HG02885 (cell line): ENCODE results near the gene CECR2.

Source experiments
- ATAC-seq: cut with Tn5 transposase; IDR thresholded peaks from one replicate; pipeline ENCODE4 v1.9.1; 2021; ENCODE audit warnings: mild to moderate bottlenecking; ENCODE audit not compliant: unreplicated experiment, poor library complexity

Gene CECR2

DNA sequence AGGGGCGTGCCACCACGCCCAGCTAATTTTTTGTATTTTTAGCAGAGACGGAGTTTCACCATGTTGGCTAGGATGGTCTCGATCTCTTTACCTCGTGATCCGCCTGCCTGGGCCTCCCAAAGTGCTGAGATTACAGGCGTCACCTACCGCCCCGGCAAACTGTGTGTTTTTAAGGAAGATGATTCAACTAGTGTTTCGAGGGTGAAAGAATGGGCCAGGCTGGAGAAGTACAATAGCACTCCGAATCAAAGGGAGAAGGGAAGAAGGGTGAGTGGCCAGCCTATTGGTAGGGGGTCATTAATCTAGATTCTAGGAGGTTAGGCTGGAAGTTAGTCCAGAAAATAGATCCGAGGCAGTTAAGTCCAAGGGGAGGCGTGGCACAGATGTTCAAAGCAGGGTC, 2.9 kb upstream of the CECR2 start:
- no peak for ATAC-seq

- ATAC-seq = no peak
Measured at GRCh38 chr22:17366830-17367229, 2.4 kb upstream of the CECR2 start.

DNA sequence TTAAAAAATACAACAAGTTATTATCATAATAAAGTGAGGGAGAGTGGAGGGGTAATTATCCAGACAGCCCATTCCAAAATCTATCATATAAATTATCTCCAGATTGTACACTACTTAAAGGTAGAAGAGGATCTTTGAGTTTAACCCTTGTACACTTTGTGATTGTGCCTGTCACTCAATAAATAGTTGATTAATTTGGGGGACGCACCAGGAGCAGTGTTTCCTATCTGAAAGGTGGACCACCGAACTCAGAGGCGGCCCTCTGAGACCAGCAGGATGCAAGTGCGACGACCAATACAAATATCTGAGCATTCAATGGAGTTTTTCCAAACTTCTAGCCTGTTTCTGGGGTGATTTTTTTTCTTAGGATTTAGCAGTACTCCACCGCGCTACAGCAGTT, 1.1 kb upstream of the CECR2 start:
- no peak for ATAC-seq

- no peak for ATAC-seq
Measured at GRCh38 chr22:17368554-17369438, 464 bp upstream of the CECR2 start.

DNA sequence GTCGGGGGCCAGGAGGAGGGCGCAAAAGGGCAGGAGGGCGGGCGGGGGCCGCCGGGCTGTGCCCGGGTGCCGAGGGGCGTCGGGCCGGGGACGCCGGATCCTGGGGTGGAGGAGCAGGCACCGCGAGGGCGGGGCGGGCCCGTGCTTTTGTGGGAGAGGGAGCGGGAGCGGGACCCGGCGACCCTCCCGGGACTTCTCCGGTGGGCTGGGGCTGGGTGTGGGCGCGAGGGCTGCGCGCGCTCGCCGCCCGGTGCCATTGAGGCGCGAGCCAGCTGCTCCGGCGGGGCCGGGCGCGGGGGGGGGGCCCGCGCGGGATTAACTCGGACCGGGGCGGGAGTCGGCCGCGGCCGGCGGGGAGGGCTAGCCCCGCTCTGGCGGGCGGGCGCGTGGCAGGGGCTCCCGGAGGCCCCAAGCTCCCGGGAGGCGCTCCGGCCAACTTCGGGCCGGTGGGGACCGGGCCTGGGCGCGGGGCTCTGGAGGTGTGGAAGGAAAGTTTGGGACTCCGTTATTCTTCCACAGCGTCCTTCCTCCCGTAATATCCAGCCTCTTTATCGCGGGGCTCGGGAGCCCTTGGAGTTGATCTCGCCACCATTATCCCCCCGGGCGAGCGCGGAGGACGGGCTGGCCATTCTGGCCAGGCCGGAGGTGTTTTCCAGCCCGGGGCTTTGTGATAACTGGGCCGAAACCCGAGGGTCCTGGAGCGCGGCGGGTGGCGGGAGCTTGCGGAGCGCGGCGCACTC, 936 bp downstream of the CECR2 start:
- no peak for ATAC-seq

- no peak for ATAC-seq
Measured at GRCh38 chr22:17370766-17371432, 1.6 kb downstream of the CECR2 start.

- ATAC-seq = no peak
Measured at GRCh38 chr22:17371448-17371847, 2.2 kb downstream of the CECR2 start.

DNA sequence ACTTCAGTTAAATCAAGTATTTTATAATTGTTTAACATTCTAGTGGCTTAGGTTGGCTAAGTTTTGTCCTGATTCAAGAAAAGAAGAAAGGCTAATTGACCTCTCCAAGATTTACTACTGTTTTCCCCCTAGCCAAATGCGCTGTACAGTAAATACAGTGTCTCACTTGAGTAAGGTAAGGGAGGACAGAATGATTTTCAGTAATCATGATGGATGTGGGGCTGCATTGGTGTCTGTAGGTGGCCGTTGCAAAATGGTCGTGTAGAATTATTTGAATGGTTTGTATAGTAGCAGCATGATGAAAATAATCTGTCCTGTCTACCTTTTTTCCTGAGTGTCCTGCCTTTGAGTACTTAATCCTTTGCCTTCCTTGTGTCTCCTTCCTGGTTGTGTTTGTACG, 4.6 kb downstream of the CECR2 start:
- ATAC-seq = no peak

GRCh38 chr22:17375914-17376614, 6.8 kb downstream of the CECR2 start:
- ATAC-seq = no peak

DNA sequence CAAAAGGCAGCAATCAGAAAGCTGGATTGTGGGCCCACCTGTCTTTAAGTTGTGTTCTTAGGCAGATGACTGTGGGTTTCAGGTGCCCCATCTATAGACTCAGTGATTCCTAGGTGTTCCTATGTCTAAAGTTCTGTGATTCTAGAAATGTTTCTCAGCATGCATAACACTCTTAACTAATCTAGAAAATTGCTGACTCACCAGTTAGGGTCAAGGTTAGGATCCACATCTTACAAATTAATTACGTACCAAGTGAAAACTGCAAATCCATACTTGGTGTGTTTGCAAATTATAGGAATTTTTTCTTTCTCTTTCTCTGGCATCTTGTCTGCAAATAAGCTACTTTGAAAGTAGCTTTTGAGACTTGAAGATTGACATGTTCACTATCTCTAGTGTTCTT, 7.7 kb downstream of the CECR2 start:
- no peak for ATAC-seq

- ATAC-seq = no peak
Measured at GRCh38 chr22:17379944-17380343, 10.7 kb downstream of the CECR2 start.

DNA sequence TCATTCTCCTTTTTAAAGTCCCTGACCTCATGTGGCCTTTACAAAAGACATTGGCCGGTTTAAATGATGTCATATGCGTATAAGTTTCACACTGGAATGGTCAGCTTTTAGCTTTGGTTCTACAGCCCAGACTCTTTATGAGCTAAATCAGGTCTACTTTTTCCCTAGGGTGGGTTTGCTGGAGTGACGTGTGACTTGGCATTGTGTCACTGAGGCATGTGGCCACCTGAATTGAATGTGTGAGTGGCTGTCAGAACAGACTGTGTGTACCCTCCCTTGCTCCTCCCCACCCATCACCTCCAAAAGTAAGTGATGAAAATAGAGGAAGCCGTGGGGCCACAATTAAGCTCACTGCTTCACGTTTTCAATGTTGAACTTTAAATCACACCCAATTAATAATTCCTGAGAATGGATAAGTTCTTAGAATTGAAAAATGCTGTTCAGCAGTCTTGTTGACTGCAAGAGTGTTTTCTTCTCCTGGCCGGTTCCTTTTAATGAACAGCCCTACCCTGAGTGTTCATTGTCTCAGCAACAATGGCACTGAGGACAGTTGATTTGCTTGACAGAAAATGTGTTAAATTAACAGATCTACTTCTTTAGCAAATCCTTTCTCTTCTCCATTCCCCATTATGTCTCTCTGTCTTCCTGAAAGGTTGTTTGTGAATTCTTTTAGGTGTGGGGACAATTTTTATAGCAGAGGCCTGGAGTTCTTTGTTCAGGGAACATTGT, 11.3 kb downstream of the CECR2 start:
- no peak for ATAC-seq

GRCh38 chr22:17381192-17381913, 12.1 kb downstream of the CECR2 start:
- no peak for ATAC-seq

DNA sequence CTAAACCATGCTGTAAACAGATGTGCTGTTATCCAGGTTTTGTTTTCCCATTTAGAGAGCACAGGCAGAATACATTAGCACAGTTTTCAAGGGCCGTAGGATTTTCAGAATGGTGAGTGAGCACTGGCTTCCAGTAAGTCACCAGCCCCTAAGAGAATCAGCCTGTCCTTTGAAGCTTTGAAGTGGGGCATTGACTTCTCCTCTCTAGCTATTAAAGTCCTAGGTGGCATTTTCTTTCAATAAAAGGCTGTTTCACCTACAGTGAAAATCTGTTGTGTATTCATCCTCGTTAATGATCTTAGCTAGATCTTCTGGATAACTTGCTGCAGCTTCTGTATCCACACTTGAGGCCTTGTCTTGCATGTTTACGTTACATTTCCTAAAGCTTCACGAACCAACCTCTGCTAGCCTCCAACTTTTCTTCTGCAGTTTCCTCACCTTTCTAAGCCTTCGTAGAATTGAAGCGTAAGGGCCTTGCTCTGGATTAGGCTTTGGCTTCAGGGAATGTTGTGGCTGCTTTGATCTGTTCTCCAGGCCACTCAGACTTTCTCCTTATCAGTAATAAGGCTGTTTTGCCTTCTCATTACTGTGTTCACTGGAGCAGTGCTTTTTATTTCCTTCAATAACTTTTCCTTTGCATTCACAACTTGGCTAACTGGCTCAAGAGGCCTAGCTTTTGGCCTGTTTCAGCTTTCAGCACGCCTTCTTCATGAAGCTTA, 15.5 kb downstream of the CECR2 start:
- no peak for ATAC-seq

GRCh38 chr22:17387356-17387755, 18.1 kb downstream of the CECR2 start:
- ATAC-seq = no peak

GRCh38 chr22:17388235-17388634, 19.0 kb downstream of the CECR2 start:
- ATAC-seq = no peak

- ATAC-seq = no peak
Measured at GRCh38 chr22:17390087-17390486, 20.8 kb downstream of the CECR2 start.

DNA sequence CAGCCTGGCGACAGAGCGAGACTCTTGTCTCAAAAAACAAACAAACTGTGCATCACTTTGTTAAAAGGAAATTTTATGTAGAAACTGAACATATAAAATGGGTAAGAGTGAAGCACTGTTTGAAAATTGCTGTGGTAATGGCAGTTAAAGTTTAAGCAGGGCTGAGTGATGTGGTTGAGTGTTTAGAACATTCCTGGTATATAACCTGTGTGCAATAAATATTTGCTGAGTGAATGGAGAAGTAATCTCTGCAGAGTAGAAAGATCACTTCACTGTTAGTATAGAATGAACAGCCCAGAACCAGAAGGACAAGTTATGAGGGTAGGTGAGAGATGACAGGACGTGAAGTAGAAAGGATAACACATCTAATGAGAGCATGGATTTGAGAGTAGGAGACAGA, 27.3 kb downstream of the CECR2 start:
- no peak for ATAC-seq
